ENCODE data around the gene KAT8. TPM values are rescaled to one million over a fixed set of nuclear protein-coding genes. Genes with fewer than 3 reads are reported as not detected.
"Not testable (repeated sequence)": the region's sequence is repeated elsewhere in the genome, so short reads cannot be mapped to it uniquely, and the experiment has no call there.

The KAT8 gene
- total RNA-seq, 1 donor from 2014 or later, result 40.4 TPM

GRCh38 chr16:31130336-31130891 is 12.9 kb downstream of the KAT8 start:
- no peak for DNase-seq (ENCODE audit: low read depth, low spot score)

- no peak for DNase-seq (ENCODE audit: low read depth, low spot score)
Measured at GRCh38 chr16:31130899-31131298, 13.4 kb downstream of the KAT8 start.

- no peak for DNase-seq (ENCODE audit: low read depth, low spot score)
Measured at GRCh38 chr16:31131416-31131815, 14.0 kb downstream of the KAT8 start.

GRCh38 chr16:31131841-31132271 is 14.4 kb downstream of the KAT8 start:
- DNase-seq (ENCODE audit: low read depth, low spot score), result no peak

- no peak for DNase-seq (ENCODE audit: low read depth, low spot score)
Measured at GRCh38 chr16:31132303-31132979, 15.0 kb downstream of the KAT8 start.

- DNase-seq (ENCODE audit: low read depth, low spot score), result no peak
Measured at GRCh38 chr16:31133046-31133501, 15.6 kb downstream of the KAT8 start.

GRCh38 chr16:31134091-31134571 is 16.7 kb downstream of the KAT8 start:
- DNase-seq (ENCODE audit: low read depth, low spot score), result no peak

- no peak for DNase-seq (ENCODE audit: low read depth, low spot score)
Measured at GRCh38 chr16:31134625-31135534, 17.4 kb downstream of the KAT8 start.

- DNase-seq (ENCODE audit: low read depth, low spot score), result no peak
Measured at GRCh38 chr16:31135535-31136286, 18.2 kb downstream of the KAT8 start, which contains the start of gene PRSS8. PRSS8 (minus strand) TSS chr16:31135727; CDS start chr16:31135498, 229 bp downstream.

- DNase-seq (ENCODE audit: low read depth, low spot score), result no peak
Measured at GRCh38 chr16:31136287-31136662, 18.8 kb downstream of the KAT8 start.

- not testable (repeated sequence) for DNase-seq (ENCODE audit: low read depth, low spot score)
Measured at GRCh38 chr16:31136822-31137499, 19.5 kb downstream of the KAT8 start.

GRCh38 chr16:31138621-31139578 is 21.4 kb downstream of the KAT8 start:
- DNase-seq (ENCODE audit: low read depth, low spot score), result peak; percentile 44

- not testable (repeated sequence) for DNase-seq (ENCODE audit: low read depth, low spot score)
Measured at GRCh38 chr16:31141071-31141469, 23.6 kb downstream of the KAT8 start.

- DNase-seq (ENCODE audit: low read depth, low spot score), result peak; percentile 27
Measured at GRCh38 chr16:31141489-31142108, 24.1 kb downstream of the KAT8 start.

- DNase-seq (ENCODE audit: low read depth, low spot score), result peak; percentile 93
Measured at GRCh38 chr16:31142109-31143010, 24.9 kb downstream of the KAT8 start.

GRCh38 chr16:31143011-31143693 is 25.7 kb downstream of the KAT8 start:
- DNase-seq (ENCODE audit: low read depth, low spot score), result no peak

GRCh38 chr16:31143694-31144148 is 26.3 kb downstream of the KAT8 start:
- DNase-seq (ENCODE audit: low read depth, low spot score), result no peak

All from pulmonary artery endothelial cell (primary cell).